HG03280 (cell line): Measurements from ENCODE around the gene TMUB1.

Source experiments
- ATAC-seq: cut with Tn5 transposase; IDR thresholded peaks from one replicate; pipeline ENCODE4 v1.9.1; 2021; ENCODE audit warnings: mild to moderate bottlenecking, moderate library complexity; ENCODE audit not compliant: unreplicated experiment

Gene TMUB1

GRCh38 chr7:151121380-151122170 lies 38.3 kb upstream of the TMUB1 start:
- ATAC-seq = no peak

GRCh38 chr7:151120896-151121295 lies 37.6 kb upstream of the TMUB1 start:
- ATAC-seq = no peak

- ATAC-seq = no peak
Observed at GRCh38 chr7:151119902-151120301, 36.6 kb upstream of the TMUB1 start.

GRCh38 chr7:151119055-151119415 lies 35.7 kb upstream of the TMUB1 start:
- ATAC-seq = no peak

DNA sequence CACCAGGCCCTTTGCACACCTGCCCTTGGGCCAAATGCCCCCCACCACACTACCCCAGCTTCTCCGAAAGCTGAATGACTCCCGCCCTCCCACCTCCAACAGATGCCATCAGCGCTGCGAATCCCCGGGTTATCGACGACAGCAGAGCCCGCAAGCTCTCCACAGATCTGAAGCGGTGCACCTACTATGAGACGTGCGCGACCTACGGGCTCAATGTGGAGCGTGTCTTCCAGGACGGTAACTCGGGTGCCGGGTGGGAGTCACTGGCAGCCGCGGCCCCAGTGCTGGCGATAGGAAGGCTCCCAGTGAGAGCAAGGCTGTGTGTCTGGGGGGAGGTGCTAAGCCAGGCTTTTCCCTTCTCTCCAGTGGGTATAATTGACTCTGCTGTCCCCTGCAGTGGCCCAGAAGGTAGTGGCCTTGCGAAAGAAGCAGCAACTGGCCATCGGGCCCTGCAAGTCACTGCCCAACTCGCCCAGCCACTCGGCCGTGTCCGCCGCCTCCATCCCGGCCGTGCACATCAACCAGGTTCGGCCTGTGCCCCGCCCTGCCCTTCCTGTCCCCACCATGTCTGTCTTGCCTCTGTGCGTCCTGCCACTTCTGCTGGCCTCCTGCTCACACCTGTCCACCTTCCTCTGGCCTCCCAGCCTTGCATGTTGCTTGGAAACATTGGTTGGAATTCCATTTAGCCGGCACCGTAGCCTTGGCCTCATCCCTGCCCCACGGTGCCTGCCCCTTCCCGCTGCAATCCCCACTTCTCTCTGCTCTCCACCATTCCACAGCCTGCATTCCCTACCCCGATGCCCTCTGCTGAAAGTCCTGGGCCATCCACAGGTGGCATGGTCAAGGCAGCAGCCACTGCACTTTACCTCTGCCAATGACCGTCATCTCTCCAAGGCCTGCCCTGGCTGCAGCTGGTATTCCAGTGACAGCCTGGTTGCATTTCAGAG lies 35.1 kb upstream of the TMUB1 start:
- ATAC-seq = no peak

- ATAC-seq = no peak
Observed at GRCh38 chr7:151117565-151117964, 34.3 kb upstream of the TMUB1 start.

DNA sequence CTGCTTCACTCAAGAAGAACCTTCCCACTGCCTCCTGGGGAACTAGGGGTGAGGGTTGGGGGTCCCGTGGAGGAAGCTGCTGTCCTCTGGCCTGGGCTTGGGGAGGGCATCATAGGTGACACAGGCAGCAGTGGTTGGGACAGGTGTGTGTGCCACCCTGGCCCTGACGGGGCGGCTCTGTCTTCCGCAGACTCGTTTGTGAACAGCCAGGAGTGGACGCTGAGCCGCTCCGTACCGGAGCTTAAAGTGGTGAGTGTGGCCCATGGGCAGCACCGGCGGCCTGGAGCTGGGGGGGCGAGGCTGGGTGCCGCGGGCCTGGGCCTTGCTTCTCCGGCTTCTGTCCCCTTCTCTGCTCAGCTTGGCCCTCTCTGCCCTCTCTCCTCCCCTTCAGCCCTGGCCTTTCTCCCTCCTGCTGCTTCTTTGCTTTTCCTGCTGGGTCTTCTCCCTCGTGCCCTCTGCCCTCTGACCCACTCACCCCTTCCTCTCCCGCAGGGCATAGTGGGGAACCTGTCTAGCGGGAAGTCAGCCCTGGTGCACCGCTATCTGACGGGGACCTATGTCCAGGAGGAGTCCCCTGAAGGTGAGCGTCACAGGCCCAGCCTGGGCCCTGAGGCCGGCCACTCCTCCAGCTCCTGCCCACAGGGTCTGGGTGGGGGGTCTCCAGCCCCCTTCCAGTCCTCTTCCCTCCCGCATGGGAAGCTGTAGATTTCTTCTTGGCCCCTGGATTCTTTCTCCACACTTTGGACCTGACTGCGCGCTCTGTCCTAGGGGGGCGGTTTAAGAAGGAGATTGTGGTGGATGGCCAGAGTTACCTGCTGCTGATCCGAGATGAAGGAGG lies 33.5 kb upstream of the TMUB1 start:
- ATAC-seq = no peak

DNA sequence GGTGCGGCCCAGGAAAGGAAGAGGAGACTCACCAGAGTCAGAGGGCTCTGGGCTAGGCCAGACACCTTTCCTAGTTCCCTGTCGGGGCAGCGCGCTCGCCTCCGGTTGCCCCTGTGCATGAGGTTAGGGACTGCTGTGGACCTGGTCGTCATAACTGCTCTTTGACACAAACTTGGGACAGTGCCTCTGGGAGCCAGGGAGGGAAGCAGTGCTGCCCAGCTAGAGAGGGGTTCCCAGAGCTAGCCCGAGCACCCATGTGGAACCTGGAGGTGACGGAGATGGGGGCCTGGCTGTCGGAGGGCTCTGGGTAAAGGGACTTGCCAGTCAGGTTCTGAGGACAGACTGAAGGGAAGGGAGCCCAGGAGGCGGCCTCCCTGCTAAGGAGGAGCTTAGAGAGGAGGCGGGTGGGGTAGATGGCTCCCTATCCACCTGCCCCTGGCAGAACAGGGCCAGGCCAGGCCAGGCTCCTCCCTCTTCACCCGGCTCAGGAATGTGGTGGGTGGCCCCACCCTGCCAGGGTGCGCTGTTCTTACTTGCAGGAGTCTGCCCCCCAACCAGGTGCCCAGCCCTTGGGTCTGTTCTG lies 32.6 kb upstream of the TMUB1 start:
- ATAC-seq = no peak

- ATAC-seq = no peak
Observed at GRCh38 chr7:151115121-151115835, 32.0 kb upstream of the TMUB1 start.

DNA sequence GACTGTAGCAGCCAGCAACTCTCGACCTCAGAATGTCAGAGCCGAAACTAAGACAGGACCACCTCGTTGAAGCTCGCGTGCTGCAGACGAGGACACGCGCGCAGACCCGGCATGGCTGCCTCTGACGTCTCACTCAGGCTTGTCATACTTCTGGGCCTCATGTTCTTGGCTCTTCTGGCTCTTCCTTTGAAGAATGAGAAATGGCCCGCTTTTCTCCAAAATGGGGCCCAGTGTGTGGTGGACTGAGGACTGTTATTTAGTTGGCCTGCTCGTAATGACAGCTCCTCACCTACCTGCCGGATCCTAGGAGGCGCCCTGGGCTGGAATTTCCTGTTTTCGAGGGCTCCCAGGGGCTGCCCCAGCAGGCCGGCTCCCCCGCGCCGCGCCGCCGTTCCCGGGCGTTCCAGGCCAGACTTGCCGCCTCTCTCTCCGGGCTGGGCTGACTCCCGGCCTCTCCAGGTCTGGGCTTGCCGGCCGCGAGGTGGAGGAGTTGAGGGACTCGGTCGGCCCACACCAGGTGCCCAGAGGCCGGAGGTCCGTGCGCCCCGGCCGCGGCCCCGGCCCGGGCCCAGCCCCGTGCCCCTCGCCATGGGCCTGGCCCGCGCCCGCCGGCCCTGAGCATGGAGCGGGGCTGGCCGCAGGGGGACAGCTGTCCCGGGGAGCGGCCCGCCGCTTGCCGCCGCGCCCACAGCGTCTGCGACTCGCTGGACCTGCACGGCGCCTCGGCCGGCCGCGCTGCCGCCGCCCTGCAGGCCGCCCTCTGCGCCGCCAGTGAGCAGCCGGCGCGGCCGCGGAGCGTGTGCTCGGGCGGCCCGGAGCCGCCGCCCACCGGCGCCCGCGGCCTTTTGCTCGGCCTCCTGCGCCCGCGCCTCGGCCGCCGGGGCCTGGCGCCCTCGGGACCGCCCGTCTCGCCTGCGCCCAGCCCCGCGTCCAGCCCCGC lies 31.1 kb upstream of the TMUB1 start:
- no peak for ATAC-seq

- ATAC-seq = no peak
Observed at GRCh38 chr7:151113344-151114150, 30.3 kb upstream of the TMUB1 start.

GRCh38 chr7:151110941-151111645 lies 27.8 kb upstream of the TMUB1 start:
- peak; percentile 75 for ATAC-seq

- ATAC-seq = no peak
Observed at GRCh38 chr7:151110236-151110940, 27.1 kb upstream of the TMUB1 start.

DNA sequence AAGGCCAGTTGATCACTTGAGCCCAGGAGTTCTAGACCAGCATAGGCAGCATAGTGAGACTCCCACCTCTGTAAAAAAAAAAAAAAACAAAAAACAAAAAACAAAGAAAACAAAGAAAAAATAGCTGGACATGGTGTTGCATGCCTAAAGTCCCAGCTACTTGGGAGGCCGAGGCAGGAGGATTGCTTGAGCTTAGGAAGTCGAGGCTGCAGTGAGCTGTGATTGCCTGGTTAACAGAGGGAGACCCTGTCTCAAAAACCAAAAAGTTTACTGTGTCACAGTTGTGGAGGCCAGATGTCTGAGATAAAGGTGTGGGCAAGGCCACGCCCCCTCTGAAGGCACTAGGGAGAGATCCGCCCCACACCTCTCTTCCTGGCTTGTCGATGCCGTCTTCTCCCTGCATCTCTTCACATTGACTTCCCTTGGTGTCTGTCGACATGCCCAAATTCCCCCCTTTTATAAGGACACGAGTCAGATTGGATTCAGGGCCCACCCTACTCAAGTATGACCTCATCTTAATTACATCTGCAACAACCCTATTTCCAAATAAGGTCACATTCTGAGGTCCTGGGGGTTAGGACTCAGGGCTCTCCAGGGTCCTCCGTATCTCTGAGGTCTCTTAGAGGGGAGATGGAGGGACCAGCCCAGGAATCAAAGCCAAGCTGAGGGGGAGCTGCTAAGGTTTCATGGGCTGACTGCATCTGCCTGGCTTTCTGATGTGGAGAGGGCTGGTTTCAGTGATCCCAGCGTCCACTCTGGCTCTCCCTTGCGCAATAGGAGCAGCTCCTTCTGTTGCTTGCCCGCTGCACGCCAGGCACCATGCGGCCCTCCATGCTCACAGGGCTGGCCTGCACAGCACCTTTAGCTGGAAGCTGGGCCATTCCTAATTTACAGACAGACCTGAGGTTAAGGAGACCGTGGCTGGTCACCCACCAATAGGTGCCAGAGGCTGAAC lies 26.1 kb upstream of the TMUB1 start:
- ATAC-seq = no peak

- ATAC-seq = no peak
Observed at GRCh38 chr7:151107882-151108281, 24.6 kb upstream of the TMUB1 start.
